Neuron (in vitro differentiated cells): ENCODE results near the gene PLIN4.

Experiments used
- H2AFZ ChIP-seq: one replicate; pipeline ENCODE4 v1.6.1; 2013; ENCODE audit warnings: low read depth, mild to moderate bottlenecking, inconsistent platforms, low read length, moderate library complexity
- H3K27me3 ChIP-seq: one replicate; pipeline ENCODE4 v1.6.1; 2013; ENCODE audit warnings: low read length; ENCODE audit not compliant: insufficient read depth
- H3K36me3 ChIP-seq: one replicate; pipeline ENCODE4 v1.6.1; 2013; ENCODE audit warnings: low read length; ENCODE audit not compliant: insufficient read depth
- H3K4me1 ChIP-seq: one replicate; pipeline ENCODE4 v1.6.1; 2013; ENCODE audit warnings: low read length; ENCODE audit not compliant: insufficient read depth
- H3K4me3 ChIP-seq: 2 replicates; pipeline ENCODE4 v1.5.1; 2013; ENCODE audit warnings: mild to moderate bottlenecking, low read length, moderate library complexity
- H3K9me3 ChIP-seq: one replicate; pipeline ENCODE4 v1.6.1; 2013; ENCODE audit warnings: low read length

The PLIN4 gene

DNA sequence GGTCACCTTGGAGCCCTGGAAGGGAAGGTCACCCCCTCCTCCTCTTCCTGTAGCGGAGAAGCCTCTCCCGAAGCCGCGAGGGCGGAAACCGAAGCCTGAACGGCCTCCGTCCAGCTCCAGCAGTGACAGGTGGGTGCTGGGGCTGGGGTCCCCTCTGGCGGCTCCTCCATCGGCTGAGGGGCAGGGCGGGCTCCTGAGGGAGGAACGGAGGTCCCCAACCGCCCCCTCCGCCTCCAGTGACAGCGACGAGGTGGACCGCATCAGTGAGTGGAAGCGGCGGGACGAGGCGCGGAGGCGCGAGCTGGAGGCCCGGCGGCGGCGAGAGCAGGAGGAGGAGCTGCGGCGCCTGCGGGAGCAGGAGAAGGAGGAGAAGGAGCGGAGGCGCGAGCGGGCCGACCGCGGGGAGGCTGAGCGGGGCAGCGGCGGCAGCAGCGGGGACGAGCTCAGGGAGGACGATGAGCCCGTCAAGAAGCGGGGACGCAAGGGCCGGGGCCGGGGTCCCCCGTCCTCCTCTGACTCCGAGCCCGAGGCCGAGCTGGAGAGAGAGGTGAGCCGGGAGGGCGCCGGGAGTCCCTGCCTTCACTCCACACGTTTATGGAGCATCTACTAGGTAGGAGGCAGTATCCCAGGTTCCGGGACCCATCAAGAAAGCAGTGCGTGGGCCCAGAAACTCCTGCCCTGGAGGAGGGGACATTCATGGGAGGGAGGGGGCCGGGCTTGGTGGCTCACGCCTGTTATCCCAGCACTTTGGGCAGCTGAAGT, 24.2 kb downstream of the PLIN4 start:
- Histone ChIP-seq H3K36me3 (peaks cover 72% of the 10 kb centered on the region), H3K4me1 (no peaks in the 10 kb centered on the region), H3K4me3 (no peak overlapping the region), H2AFZ (no peak overlapping the region), H3K27me3 (no peaks in the 10 kb centered on the region), H3K9me3 (no peaks in the 10 kb centered on the region)

DNA sequence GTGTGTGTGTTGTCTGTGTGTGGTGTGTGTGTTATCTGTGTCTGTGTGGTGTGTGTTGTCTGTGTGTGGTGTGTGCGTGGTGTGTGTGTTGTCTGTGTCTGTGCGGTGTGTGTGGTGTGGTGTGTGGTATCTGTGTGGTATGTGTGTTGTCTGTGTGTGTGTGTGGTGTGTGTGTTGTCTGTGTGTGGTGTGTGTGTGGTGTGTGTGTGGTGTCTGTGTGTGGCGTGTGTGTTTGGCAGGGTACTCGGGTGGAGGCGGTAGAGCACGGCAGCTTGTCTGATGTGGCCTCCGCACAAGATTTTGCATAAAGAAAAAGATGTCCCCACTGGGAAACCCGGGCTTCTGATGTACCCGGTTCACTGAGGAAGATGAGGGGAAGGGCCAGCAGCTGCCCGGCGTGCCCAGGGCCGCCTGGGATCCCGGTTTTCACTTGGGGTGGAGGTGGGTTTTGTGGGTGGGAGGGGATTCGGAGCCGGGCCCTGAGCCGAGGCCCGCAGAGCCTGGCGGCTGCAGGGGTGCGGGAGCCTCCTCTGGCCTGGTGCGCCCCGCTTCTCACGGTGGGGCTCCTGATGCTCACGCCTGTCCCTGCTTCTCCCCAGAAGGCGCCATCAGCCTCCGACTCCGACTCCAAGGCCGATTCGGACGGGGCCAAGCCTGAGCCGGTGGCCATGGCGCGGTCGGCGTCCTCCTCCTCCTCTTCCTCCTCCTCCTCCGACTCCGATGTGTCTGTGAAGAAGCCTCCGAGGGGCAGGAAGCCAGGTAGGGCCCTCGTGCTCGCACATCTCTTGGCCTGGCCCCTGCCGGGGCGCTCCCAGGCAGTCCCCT, 25.0 kb downstream of the PLIN4 start:
- no peak overlapping the region for H3K4me3 ChIP-seq
- no peaks in the 10 kb centered on the region for H3K27me3 ChIP-seq
- no peak overlapping the region for H2AFZ ChIP-seq
- H3K36me3 ChIP-seq: peaks cover 70% of the 10 kb centered on the region
- H3K9me3 ChIP-seq: no peaks in the 10 kb centered on the region
- H3K4me1 ChIP-seq: no peaks in the 10 kb centered on the region

DNA sequence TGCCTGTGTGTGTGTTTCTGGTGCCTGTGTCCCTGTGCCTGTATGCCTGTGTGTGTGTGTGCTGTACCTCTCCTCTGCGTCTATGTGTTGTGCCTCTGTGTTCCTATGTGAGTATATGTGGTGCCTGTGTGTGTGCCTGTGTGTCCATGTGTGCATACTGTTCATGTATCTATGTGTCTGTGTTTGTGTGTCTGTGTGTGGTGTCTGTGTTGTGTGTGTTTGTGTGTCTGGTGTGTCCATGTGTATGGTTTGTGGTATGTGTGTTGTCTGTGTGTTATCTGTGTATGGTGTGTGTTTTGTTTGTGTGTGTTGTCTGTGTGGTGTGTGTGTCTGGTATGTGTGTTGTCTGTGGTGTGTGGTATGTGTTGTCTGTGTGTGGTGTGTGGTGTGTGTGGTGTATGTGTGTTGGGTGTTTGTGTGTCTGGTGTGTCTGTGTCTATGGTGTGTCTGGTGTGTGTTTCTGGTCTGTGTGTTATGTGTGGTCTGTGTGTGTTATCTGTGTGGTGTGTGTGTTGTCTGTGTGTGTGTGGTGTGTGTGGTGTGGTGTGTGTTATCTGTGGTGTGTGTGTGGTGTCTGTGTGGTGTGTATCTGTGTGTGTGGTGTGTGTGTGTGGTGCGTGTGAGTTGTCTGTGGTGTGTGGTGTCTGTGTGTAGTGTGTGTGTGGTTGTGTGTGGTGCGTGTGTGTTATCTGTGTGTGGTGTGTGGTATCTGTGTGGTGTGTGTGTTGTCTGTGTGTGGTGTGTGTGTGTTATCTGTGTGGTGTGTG, 25.8 kb downstream of the PLIN4 start:
- Histone ChIP-seq H3K27me3 (no peaks in the 10 kb centered on the region), H3K36me3 (peaks cover 65% of the 10 kb centered on the region), H3K4me3 (no peak overlapping the region)

DNA sequence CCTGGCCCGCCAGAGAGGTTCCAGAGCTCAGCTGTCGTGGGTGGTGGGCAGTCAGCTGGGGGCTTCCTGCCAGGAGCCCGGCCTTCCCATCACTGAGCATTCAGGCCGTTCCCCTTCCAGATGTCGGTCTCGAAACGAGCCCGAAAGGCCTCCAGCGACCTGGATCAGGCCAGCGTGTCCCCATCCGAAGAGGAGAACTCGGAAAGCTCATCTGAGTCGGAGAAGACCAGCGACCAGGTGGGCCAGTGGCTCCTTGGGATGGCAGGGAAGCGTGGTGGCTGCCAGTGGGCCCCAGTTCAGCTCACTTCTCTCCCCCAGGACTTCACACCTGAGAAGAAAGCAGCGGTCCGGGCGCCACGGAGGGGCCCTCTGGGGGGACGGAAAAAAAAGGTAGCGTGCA, 26.8 kb downstream of the PLIN4 start:
- no peaks in the 10 kb centered on the region for H3K4me1 ChIP-seq
- H3K27me3 ChIP-seq: no peaks in the 10 kb centered on the region
- H3K9me3 ChIP-seq: no peaks in the 10 kb centered on the region
- no peak overlapping the region for H3K4me3 ChIP-seq
- no peak overlapping the region for H2AFZ ChIP-seq
- peaks cover 61% of the 10 kb centered on the region for H3K36me3 ChIP-seq

More for the DNA sequence above, 25.8 kb downstream of the PLIN4 start:
- Histone ChIP-seq H3K4me1 (no peaks in the 10 kb centered on the region), H2AFZ (no peak overlapping the region), H3K9me3 (no peaks in the 10 kb centered on the region)

DNA sequence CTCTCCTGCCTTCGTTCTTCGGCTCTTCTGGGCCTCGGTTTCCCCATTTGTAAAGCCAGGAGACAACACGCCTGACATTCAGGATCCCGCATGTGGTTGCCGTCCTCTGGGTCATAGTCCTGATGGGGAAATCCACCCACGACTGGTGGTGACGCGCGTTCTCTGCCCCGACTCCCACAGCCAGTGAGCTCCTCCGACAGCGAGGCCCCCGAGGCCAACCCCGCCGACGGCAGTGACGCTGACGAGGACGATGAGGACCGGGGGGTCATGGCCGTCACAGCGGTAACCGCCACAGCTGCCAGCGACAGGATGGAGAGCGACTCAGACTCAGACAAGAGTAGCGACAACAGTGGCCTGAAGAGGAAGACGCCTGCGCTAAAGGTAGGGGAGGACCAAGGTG, 29.8 kb downstream of the PLIN4 start:
- Histone ChIP-seq H3K36me3 (peaks cover 47% of the 10 kb centered on the region), H3K4me1 (no peaks in the 10 kb centered on the region), H2AFZ (no peak overlapping the region), H3K4me3 (no peak overlapping the region), H3K27me3 (no peaks in the 10 kb centered on the region), H3K9me3 (no peaks in the 10 kb centered on the region)

DNA sequence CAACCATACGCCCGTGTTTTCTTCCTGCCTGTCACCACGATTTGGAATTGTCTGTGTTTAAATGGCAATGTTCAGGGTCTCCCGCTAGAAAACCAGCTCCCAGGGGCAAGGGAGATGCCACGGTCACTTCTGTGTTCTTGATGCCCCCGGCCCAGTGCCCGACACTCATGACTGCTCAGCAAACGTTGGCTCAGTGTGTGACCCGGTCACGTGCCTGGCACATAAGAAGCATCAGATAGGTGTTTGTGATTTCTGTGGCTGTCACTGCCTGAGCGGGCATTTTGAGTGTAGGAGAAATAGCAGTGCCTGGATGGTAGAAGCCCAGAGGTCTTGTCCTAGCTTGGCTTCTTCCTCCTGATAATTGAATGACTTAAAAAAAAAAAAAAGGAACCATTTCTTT, 30.7 kb downstream of the PLIN4 start:
- no peaks in the 10 kb centered on the region for H3K9me3 ChIP-seq
- no peaks in the 10 kb centered on the region for H3K4me1 ChIP-seq
- H2AFZ ChIP-seq: no peak overlapping the region
- H3K4me3 ChIP-seq: no peak overlapping the region
- peaks cover 48% of the 10 kb centered on the region for H3K36me3 ChIP-seq
- no peaks in the 10 kb centered on the region for H3K27me3 ChIP-seq

DNA sequence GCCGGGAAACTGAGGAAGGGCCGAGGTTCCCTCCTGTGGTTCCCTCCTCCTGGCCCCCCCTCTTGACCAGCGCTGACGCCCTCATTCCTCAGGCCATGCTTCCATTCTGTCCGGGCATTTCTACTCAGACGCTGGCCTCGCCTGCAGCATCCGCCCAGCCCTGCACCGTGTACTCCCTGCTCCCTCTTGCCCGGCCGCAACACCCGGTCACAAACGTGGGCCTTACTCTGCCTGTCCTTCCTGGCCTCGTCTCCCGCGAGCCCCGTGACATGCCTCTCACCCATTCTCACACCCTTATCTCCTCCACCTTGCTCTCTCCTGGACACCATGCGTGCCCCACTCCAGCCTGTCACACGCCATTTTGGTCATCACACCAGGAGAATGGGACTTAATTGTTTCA, 34.9 kb downstream of the PLIN4 start:
- Histone ChIP-seq H3K36me3 (peaks cover 41% of the 10 kb centered on the region), H3K4me3 (no peak overlapping the region), H3K27me3 (no peaks in the 10 kb centered on the region), H2AFZ (no peak overlapping the region), H3K4me1 (no peaks in the 10 kb centered on the region), H3K9me3 (no peaks in the 10 kb centered on the region)

DNA sequence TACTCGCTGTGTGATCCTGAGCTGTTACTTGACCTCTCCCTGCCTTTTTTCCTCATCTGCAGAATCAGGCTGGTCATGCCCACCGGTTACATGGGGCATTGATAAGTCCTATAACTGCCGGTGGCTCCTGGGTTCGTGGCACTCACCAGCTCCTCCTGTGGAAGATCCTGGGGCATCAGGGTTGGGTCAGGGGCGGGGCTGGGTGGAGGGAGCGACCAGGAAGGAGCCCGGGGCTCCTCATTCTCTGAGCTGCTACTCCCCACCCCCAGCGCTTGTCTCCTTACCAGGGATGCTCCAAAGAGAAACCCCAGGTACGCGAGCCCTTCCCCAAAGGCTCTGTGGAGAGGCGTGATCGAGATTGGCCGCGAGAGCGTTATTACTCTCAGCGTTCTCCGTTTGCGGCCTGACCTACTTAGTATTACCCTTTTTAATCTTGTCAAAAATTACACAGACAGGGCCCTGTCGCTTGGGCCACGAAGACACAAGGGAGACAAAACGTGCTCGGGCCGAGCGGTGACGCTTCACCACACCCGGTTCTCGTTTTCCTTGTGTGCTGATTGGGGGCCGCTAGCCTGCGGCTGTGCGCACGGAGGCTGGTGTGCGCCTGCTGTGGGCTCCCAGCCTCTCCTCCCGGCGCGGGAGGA, 35.4 kb downstream of the PLIN4 start:
- no peak overlapping the region for H3K4me3 ChIP-seq
- H2AFZ ChIP-seq: no peak overlapping the region
- no peaks in the 10 kb centered on the region for H3K4me1 ChIP-seq
- H3K9me3 ChIP-seq: no peaks in the 10 kb centered on the region
- H3K36me3 ChIP-seq: peaks cover 42% of the 10 kb centered on the region
- H3K27me3 ChIP-seq: no peaks in the 10 kb centered on the region

DNA sequence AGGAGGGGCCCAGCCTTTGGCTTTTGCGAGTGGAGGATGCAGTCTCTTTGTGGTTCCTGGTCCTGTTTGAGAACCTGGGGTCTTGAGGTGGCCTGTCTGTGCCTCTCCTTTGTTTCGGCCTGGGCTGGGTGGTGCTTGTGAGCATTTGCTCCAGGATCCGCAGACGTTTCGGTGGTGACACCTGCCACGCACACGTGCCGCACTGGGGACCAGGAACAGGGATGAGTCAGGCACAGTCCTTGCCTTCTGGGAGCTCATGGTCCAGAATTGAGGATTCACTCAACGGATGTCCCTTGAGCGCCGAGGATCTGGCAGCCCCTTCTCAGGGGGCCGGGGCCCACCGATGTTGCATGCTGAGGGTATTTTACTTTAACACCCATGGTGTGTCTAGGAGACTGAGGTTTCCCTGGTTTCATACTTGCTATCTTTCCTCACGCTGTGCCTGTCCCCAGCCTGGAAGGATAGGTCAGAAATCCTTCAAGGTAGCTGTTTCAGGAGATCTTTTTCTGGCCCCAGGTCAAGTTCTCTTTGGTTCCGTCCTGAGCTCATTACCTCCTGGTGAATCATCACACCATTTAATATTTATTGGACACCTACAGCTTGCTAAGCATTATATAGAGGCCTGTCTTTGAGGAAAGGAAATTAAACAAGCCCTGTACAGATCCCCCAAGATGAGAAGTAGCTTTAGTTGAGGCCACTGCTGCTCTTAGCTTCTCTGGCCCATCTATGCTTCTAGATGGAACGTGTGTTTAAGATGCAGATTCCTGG, 41.1 kb downstream of the PLIN4 start:
- peaks cover 45% of the 10 kb centered on the region for H3K36me3 ChIP-seq

DNA sequence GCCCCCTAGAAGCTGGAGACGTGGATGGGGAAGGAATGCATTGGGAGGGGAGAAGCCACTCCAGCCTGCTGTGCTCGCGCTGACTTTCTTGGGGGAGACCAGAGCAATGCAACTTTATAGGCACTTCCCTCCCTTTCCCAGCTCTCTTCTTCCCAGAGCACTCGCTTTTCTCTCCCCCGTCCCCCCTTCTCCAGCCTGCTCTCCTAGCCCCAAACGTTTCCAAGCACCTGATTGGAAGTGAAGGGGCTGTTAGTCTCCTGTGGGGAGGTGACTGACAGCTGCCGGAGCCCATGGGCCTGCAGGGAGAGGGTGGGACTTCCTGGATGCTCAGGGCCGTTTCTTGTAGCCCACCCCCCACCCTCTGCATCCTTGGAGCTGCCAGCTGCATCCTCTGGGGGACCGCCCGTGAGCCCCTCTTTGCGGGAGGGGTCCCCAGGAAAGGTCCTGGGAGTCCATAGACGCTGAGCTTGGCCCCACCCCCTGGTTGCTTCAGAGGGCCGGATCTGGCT, 43.7 kb downstream of the PLIN4 start:
- Histone ChIP-seq H2AFZ (no peak overlapping the region), H3K4me3 (peak overlapping the region; percentile 67), H3K27me3 (no peaks in the 10 kb centered on the region), H3K36me3 (peaks cover 37% of the 10 kb centered on the region), H3K4me1 (peaks cover 25% of the 10 kb centered on the region), H3K9me3 (no peaks in the 10 kb centered on the region)

More for the DNA sequence above, 41.1 kb downstream of the PLIN4 start:
- Histone ChIP-seq H3K27me3 (no peaks in the 10 kb centered on the region), H3K4me1 (peaks cover 21% of the 10 kb centered on the region), H3K9me3 (no peaks in the 10 kb centered on the region), H2AFZ (no peak overlapping the region), H3K4me3 (no peak overlapping the region)

DNA sequence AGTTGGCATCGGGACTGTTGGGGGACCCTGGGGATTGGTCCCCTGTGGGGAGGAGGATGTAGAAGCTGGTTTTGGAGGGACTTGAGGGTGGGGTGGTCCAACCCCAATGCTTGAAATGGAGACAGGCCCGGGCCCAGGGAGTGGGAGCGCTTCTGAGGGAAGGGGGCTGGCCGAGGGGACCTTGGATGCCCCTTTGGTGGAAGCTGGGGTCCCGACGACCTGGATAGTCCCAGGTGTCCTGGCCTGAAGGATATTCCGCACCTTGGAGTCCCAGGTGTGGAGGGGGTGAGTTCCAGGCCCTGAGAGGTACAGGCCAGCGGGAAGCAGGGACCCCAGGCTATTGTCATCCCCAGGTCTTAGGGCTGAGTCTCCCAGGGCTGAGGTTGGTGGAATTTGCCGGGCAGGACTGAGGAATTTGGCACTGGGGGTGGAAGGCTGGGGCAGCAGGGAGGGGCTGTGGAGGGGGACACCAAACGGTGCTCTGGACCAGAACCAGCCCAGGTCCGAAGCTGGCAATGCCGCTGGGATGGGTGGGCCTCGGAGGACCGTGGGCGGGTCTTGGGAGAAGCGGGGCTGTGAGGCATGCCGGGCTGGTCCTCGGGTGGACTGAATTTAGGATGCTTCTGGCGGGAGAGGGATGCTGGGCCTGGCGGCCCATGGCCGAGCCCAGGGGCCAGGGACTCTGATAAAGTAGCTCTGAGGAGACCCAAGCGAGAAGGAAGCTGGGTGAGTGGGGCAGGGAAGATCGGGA, 44.3 kb downstream of the PLIN4 start:
- H2AFZ ChIP-seq: no peak overlapping the region
- peaks cover 25% of the 10 kb centered on the region for H3K4me1 ChIP-seq
- H3K27me3 ChIP-seq: no peaks in the 10 kb centered on the region
- H3K9me3 ChIP-seq: no peaks in the 10 kb centered on the region
- H3K36me3 ChIP-seq: peaks cover 33% of the 10 kb centered on the region
- peak overlapping the region; percentile 67 for H3K4me3 ChIP-seq
